ENCODE results near the gene SYT1. TPM values are rescaled to one million over a fixed set of nuclear protein-coding genes. Genes with fewer than 3 reads are reported as not detected.

Gene SYT1
- total and polyA plus RNA-seq, 2 of the 4 experiments (the other 2 are of a cell fraction), result 2.8 to 3.0 TPM

DNA sequence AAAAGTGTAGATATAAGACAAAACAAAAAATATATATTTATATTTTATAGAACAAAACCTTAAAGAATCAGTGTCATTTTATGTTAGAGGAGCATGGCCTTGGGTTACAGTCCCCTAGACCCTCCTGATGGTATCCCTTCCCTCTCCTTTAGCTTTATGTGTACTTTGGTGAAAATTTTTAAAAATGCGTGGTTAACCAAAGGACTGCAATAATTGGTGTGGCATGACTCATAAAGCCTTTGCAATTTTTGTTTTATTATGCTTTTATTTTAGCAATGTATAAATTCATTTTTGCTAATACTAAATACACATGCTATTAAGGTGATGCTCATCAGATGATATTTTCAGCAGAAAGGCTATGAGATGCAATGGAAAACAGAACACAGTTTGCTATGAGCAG is 264.4 kb downstream of the SYT1 start:
- no peak overlapping the region for H3K18ac ChIP-seq (ENCODE audit: low read depth, low read length)
- dilution Hi-C loops (cut with HindIII; ENCODE audit: low sequenced_read_pairs, unreplicated experiment) (no loop called here), in situ Hi-C loops (cut with MboI; ENCODE audit: low sequenced_read_pairs) (no loop called here), intact Hi-C loops (cut with micrococcal nuclease) (no loop called here)
- no peak overlapping the region for H4K8ac ChIP-seq (ENCODE audit: low read depth in 2 of 2, low read length in 2 of 2)
- no peak overlapping the region for H3K27ac ChIP-seq (ENCODE audit: insufficient read depth, low read length)
- no peak overlapping the region for H2AFZ ChIP-seq (replicated peaks; ENCODE audit: low read length, poor library complexity)
- H4K91ac ChIP-seq (ENCODE audit: insufficient read depth, low read depth, low read length), result no peak overlapping the region
- no peaks in the 10 kb centered on the region; the same call in 1 of the 2 replicates for H3K4me1 ChIP-seq (ENCODE audit: control insufficient read depth, insufficient read depth, low read length)
- no peak overlapping the region for H3K9ac ChIP-seq (ENCODE audit: low read depth, low read length)
- H3K9me3 ChIP-seq (ENCODE audit: control insufficient read depth, insufficient read depth, low read length), result no peaks in the 10 kb centered on the region
- BruUV-seq (replicated peaks), result no TSS peak
- POLR2A ChIA-PET (ENCODE audit: unreplicated experiment), result no interaction called here
- no CpG with 5 or more reads among the region's 1 CpG for WGBS, 2 experiments (ENCODE audit: extremely low coverage in 2 of 2, insufficient read length in 1 of 2)
- H2AK9ac ChIP-seq (replicated peaks; ENCODE audit: low read depth, low read length, poor library complexity), result no peak overlapping the region
- no peak overlapping the region for H3K4ac ChIP-seq (ENCODE audit: low read depth, low read length)
- no peak overlapping the region for H3K23ac ChIP-seq (ENCODE audit: low read depth, low read length)
- H3K4me2 ChIP-seq (ENCODE audit: low read depth, low read length), result peak overlapping the region; percentile 44; the same call in 1 of the 2 replicates
- peaks cover 3% of the 10 kb centered on the region; the same call in 1 of the 2 replicates for H3K9me1 ChIP-seq (ENCODE audit: insufficient read depth, low read length)
- H3K56ac ChIP-seq (ENCODE audit: extremely low read depth, insufficient read depth, low read length), result no peak overlapping the region
- TF ChIP-seq, protein P1, sequence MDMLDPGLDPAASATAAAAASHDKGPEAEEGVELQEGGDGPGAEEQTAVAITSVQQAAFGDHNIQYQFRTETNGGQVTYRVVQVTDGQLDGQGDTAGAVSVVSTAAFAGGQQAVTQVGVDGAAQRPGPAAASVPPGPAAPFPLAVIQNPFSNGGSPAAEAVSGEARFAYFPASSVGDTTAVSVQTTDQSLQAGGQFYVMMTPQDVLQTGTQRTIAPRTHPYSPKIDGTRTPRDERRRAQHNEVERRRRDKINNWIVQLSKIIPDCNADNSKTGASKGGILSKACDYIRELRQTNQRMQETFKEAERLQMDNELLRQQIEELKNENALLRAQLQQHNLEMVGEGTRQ (IDR thresholded peaks at IDR 0.05; ENCODE audit: low read depth, low read length), result no peak
- TF ChIP-seq MAZ (IDR thresholded peaks at IDR 0.05; ENCODE audit: borderline replicate concordance, low read depth, low read length) (no peak), CEBPB (IDR thresholded peaks at IDR 0.05; ENCODE audit: low read depth, low read length) (no peak)
- CTCF ChIA-PET, result no interaction called here
- H4K5ac ChIP-seq (ENCODE audit: low read depth, low read length), result no peak overlapping the region
- no peaks in the 10 kb centered on the region for H3K27me3 ChIP-seq (ENCODE audit: control insufficient read depth, insufficient read depth, low read length)
- peak; percentile 28 for DNase-seq
- no peak overlapping the region for H2BK120ac ChIP-seq (ENCODE audit: low read depth, low read length)
- no peak overlapping the region for H3K4me3 ChIP-seq (ENCODE audit: insufficient read depth, low read depth, low read length)
- no peak overlapping the region for H2AK5ac ChIP-seq (ENCODE audit: low read depth, low read length)
- no peak for ATAC-seq (ENCODE audit: low read depth)
- no peaks in the 10 kb centered on the region for H3K79me1 ChIP-seq (ENCODE audit: low read depth in 1 of 2, low read length in 2 of 2)
- peaks cover 3% of the 10 kb centered on the region; the same call in 1 of the 2 replicates for H4K20me1 ChIP-seq (ENCODE audit: insufficient read depth, low read length)
- no peak overlapping the region for H3K14ac ChIP-seq (replicated peaks; ENCODE audit: low read depth, low read length)
- no peak overlapping the region for H2BK5ac ChIP-seq (ENCODE audit: low read depth, low read length, poor library complexity, severe bottlenecking)
- no peaks in the 10 kb centered on the region for H3K36me3 ChIP-seq (ENCODE audit: control insufficient read depth, insufficient read depth, low read length)
- no peak overlapping the region for H2BK15ac ChIP-seq (ENCODE audit: low read depth, low read length)
- H2BK20ac ChIP-seq (ENCODE audit: low read depth, low read length), result no peak overlapping the region
